Neural progenitor cell (in vitro differentiated cells): ENCODE results near the gene LSM10. TPM values are rescaled to one million over a fixed set of nuclear protein-coding genes. Genes with fewer than 3 reads are reported as not detected.

ENCODE experiments used
- DNase-seq: peaks from one replicate; pipeline ENCODE4 v3.0.0-alpha.2; 2016; ENCODE audit warnings: low spot score
- H2AFZ ChIP-seq: fragments of 200-600 bp; sonication (generic); replicated peaks from 2 replicates; pipeline ENCODE4 v1.6.1; 2016; ENCODE audit warnings: antibody characterized with exemption
- H3F3A ChIP-seq: fragments of 200-600 bp; sonication (generic); 2 replicates; pipeline ENCODE4 v1.6.1; 2016; ENCODE audit warnings: antibody characterized with exemption, low read depth
- H3K27ac ChIP-seq: fragments of 200-600 bp; sonication (generic); 2 replicates; pipeline ENCODE4 v1.5.1; 2016; ENCODE audit warnings: mild to moderate bottlenecking
- H3K27me3 ChIP-seq: fragments of 200-600 bp; sonication (generic); 2 replicates; pipeline ENCODE4 v1.6.1; 2016; ENCODE audit warnings: mild to moderate bottlenecking, moderate library complexity
- H3K36me3 ChIP-seq: fragments of 200-600 bp; sonication (generic); 2 replicates; pipeline ENCODE4 v1.5.1; 2016
- H3K4me1 ChIP-seq: fragments of 200-600 bp; sonication (generic); 2 replicates; pipeline ENCODE4 v1.6.1; 2016; ENCODE audit warnings: mixed run types
- H3K4me2 ChIP-seq: fragments of 200-600 bp; sonication (generic); 2 replicates; pipeline ENCODE4 v1.6.1; 2016
- H3K4me3 ChIP-seq: fragments of 200-600 bp; sonication (generic); 2 replicates; pipeline ENCODE4 v1.5.1; 2016
- H3K79me2 ChIP-seq: fragments of 200-600 bp; sonication (generic); 2 replicates; pipeline ENCODE4 v1.6.1; 2016; ENCODE audit warnings: low read depth
- H3K9ac ChIP-seq: fragments of 200-600 bp; sonication (generic); 2 replicates; pipeline ENCODE4 v1.6.1; 2016
- H3K9me3 ChIP-seq: fragments of 200-600 bp; sonication (generic); 2 replicates; pipeline ENCODE4 v1.5.1; 2016; ENCODE audit warnings: low read depth
- H4K20me1 ChIP-seq: fragments of 200-600 bp; sonication (generic); 2 replicates; pipeline ENCODE4 v1.6.1; 2016; ENCODE audit warnings: low read depth
- H3K27ac Mint-ChIP-seq: 3 replicates; pipeline ENCODE4 v1.8.0; 2021; ENCODE audit warnings: mixed read lengths
- H3K27me3 Mint-ChIP-seq: 2 replicates; pipeline ENCODE4 v1.8.0; 2022; ENCODE audit warnings: low read depth, mild to moderate bottlenecking, inconsistent platforms, moderate library complexity, mixed read lengths; ENCODE audit not compliant: insufficient read depth
- H3K36me3 Mint-ChIP-seq: 3 replicates; pipeline ENCODE4 v1.8.0; 2021; ENCODE audit warnings: mixed read lengths
- H3K4me1 Mint-ChIP-seq: 3 replicates; pipeline ENCODE4 v1.8.0; 2021; ENCODE audit warnings: mixed read lengths
- H3K4me3 Mint-ChIP-seq: 3 replicates; pipeline ENCODE4 v1.8.0; 2021; ENCODE audit warnings: mild to moderate bottlenecking, moderate library complexity, mixed read lengths
- H3K9me3 Mint-ChIP-seq: 3 replicates; pipeline ENCODE4 v1.8.0; 2020; ENCODE audit warnings: mixed read lengths
- EZH2 ChIP-seq: fragments of 200-600 bp; sonication (generic); IDR thresholded peaks from 2 replicates; pipeline ENCODE4 v1.6.1; 2017; ENCODE audit warnings: antibody characterized with exemption, mild to moderate bottlenecking, moderate library complexity
- EZH2phosphoT487 ChIP-seq: fragments of 200-600 bp; sonication (generic); IDR thresholded peaks from 2 replicates; pipeline ENCODE4 v1.6.1; 2017; ENCODE audit warnings: antibody characterized with exemption
- total RNA-seq: library from RNA; depleted of rRNA; stranded (reverse); fragments of >200 nt; gene quantifications from 2 replicates; pipeline ENCODE4 v1.2.3, GENCODE V29; 2015; ENCODE audit warnings: low replicate concordance
- TF ChIP-seq, protein P1 (sequence below): fragments of 200-600 bp; sonication (generic); IDR thresholded peaks from 2 replicates; pipeline ENCODE4 v1.5.1; 2017; ENCODE audit warnings: antibody characterized with exemption, mild to moderate bottlenecking

The LSM10 gene
- total RNA-seq, 1 donor from 2014 or later: 8.6 TPM

DNA sequence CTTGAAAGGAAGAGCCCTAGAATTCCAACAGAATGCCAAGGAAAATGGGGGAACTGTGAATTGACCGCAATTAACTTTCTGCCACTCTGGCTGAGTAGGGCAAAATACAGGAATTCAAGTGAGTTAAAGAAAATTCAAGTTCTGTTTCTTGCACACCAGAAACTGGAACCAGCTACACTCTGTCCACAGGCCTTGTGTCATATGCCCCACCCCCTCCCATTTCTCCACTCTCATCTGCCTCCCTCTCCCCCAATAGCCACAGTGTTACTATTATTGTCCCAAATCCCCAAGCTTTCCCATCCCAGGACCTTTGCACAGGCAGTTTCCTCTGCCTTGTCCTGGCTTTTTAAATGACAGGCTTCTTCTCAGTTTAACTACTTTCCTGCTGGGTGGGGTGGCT is 7.7 kb downstream of the LSM10 start:
- Histone ChIP-seq H3K79me2 (peaks cover 3% of the 10 kb centered on the region), H3F3A (peaks cover 30% of the 10 kb centered on the region), H3K4me3 (no peak overlapping the region), H3K9ac (no peak overlapping the region), H4K20me1 (peaks cover 4% of the 10 kb centered on the region), H3K4me2 (no peak overlapping the region), H2AFZ (no peak overlapping the region), H3K36me3 (no peaks in the 10 kb centered on the region), H3K4me1 (peaks cover 18% of the 10 kb centered on the region), H3K9me3 (no peaks in the 10 kb centered on the region), H3K27me3 (no peaks in the 10 kb centered on the region), H3K27ac (no peak overlapping the region)
- no peak overlapping the region for H3K4me3 Mint-ChIP-seq
- H3K27ac Mint-ChIP-seq: no peak overlapping the region
- DNase-seq: no peak
- H3K9me3 Mint-ChIP-seq: no peaks in the 10 kb centered on the region
- H3K36me3 Mint-ChIP-seq: peaks cover 14% of the 10 kb centered on the region
- TF ChIP-seq EZH2 (no peak), EZH2phosphoT487 (no peak)
- TF ChIP-seq, protein P1, sequence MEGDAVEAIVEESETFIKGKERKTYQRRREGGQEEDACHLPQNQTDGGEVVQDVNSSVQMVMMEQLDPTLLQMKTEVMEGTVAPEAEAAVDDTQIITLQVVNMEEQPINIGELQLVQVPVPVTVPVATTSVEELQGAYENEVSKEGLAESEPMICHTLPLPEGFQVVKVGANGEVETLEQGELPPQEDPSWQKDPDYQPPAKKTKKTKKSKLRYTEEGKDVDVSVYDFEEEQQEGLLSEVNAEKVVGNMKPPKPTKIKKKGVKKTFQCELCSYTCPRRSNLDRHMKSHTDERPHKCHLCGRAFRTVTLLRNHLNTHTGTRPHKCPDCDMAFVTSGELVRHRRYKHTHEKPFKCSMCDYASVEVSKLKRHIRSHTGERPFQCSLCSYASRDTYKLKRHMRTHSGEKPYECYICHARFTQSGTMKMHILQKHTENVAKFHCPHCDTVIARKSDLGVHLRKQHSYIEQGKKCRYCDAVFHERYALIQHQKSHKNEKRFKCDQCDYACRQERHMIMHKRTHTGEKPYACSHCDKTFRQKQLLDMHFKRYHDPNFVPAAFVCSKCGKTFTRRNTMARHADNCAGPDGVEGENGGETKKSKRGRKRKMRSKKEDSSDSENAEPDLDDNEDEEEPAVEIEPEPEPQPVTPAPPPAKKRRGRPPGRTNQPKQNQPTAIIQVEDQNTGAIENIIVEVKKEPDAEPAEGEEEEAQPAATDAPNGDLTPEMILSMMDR: no peak
- H3K4me1 Mint-ChIP-seq: peaks cover 27% of the 10 kb centered on the region
- H3K27me3 Mint-ChIP-seq: peaks cover 6% of the 10 kb centered on the region

DNA sequence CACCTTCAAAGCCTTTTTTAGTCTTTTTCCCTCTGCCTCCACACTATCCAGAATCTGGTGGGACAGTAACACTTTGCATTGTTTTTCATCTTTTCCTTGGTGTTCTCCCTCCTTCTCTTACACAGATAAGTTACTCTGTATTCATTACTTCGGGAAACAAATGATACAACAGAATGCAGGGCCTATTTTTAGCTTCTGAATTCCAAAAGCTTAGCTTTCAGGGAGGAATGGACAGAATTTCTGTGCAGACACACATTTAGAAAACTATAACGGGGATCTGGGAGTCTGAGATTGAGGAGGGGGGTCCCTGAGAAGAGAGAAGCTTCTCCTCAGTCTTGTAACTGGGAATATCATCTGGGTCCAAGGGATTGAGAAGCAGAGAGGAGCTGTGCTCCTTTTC is 8.4 kb downstream of the LSM10 start:
- H3K36me3 ChIP-seq: no peaks in the 10 kb centered on the region
- H3K79me2 ChIP-seq: peaks cover 11% of the 10 kb centered on the region
- DNase-seq: no peak
- no peak overlapping the region for H3K4me3 ChIP-seq
- H3K27ac Mint-ChIP-seq: peak overlapping the region; percentile 16
- H3K4me3 Mint-ChIP-seq: no peak overlapping the region
- peaks cover 6% of the 10 kb centered on the region for H3K27me3 Mint-ChIP-seq
- no peaks in the 10 kb centered on the region for H3K9me3 Mint-ChIP-seq
- peaks cover 12% of the 10 kb centered on the region for H4K20me1 ChIP-seq
- no peak overlapping the region for H3K27ac ChIP-seq
- TF ChIP-seq EZH2phosphoT487: no peak
- no peak for TF ChIP-seq EZH2
- TF ChIP-seq, protein P1: no peak
- no peaks in the 10 kb centered on the region for H3K27me3 ChIP-seq
- H3K4me1 Mint-ChIP-seq: peaks cover 35% of the 10 kb centered on the region
- H3K4me1 ChIP-seq: peaks cover 24% of the 10 kb centered on the region
- H3K4me2 ChIP-seq: no peak overlapping the region
- peaks cover 38% of the 10 kb centered on the region for H3F3A ChIP-seq
- peaks cover 14% of the 10 kb centered on the region for H3K36me3 Mint-ChIP-seq
- no peak overlapping the region for H2AFZ ChIP-seq
- no peak overlapping the region for H3K9ac ChIP-seq
- H3K9me3 ChIP-seq: no peaks in the 10 kb centered on the region

DNA sequence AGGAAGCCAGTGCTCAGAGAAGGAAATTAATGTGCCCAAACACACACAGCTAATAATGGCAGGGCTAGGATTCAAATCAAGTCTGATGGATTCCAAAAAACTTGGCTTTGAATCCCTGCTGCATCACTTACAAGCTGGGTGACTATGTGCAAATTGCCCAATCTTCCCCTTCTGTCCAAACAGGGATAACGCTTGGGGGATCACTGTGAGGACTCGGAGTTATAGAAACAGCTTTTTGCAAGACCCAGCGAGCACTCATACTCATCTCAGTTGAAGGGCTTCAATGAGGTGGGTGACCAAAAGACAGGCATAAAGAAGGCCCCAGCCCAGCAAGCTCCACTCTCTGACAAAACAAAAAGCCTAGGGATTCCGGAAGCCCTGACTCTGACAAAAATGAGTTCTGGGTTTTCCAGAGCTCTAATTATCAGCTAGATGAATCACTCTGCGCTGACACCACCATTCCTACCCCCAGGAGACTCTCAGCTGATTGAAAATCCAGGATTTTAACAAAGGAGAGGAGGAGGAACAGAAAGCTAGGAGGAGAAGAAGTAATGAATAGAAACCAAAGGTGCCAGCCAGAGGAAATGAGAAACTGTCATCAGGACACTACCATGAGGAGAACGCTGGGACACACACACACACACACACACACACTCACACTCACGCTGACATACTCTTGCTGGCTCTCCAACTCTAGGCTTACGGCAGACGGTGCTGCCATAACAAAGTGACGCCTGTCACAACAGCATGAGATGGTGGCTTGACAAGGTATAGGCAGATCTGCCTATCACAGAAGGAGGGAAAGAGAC is 10.4 kb downstream of the LSM10 start:
- H3K79me2 ChIP-seq: peaks cover 30% of the 10 kb centered on the region
- peak overlapping the region; percentile 91 for H3K4me3 Mint-ChIP-seq
- H3K9me3 Mint-ChIP-seq: no peaks in the 10 kb centered on the region
- peaks cover 4% of the 10 kb centered on the region for H3K27me3 Mint-ChIP-seq
- peak overlapping the region; percentile 97 for H3K27ac Mint-ChIP-seq
- H3K36me3 Mint-ChIP-seq: peaks cover 10% of the 10 kb centered on the region
- peaks cover 30% of the 10 kb centered on the region for H4K20me1 ChIP-seq
- no peak for TF ChIP-seq EZH2phosphoT487
- TF ChIP-seq, protein P1: no peak
- no peak for TF ChIP-seq EZH2
- DNase-seq: peak; percentile 39
- H3K4me1 Mint-ChIP-seq: peaks cover 42% of the 10 kb centered on the region
- H2AFZ ChIP-seq: no peak overlapping the region
- peak overlapping the region; percentile 58 for H3K4me3 ChIP-seq
- H3K36me3 ChIP-seq: no peaks in the 10 kb centered on the region
- peaks cover 39% of the 10 kb centered on the region for H3F3A ChIP-seq
- H3K9me3 ChIP-seq: no peaks in the 10 kb centered on the region
- no peak overlapping the region for H3K9ac ChIP-seq
- H3K27me3 ChIP-seq: no peaks in the 10 kb centered on the region
- peak overlapping the region; percentile 83 for H3K27ac ChIP-seq
- peaks cover 27% of the 10 kb centered on the region for H3K4me1 ChIP-seq
- peak overlapping the region; percentile 91 for H3K4me2 ChIP-seq
